CD14-positive monocyte (primary cell): ENCODE data around the gene LIPE. TPM values are rescaled to one million over a fixed set of nuclear protein-coding genes. Genes with fewer than 3 reads are reported as not detected.
"Not testable (repeated sequence)": the region's sequence is repeated elsewhere in the genome, so short reads cannot be mapped to it uniquely, and the experiment has no call there.

ENCODE experiments used
- DNase-seq, 3 donors: peaks; one replicate each; pipeline ENCODE4 v3.0.0-alpha.2; 2011 to 2022
- H2AFZ ChIP-seq: 2 replicates; pipeline ENCODE4 v1.6.0; 2012; ENCODE audit warnings: mild to moderate bottlenecking, low read depth, low read length, inconsistent platforms; ENCODE audit not compliant: insufficient read depth, poor library complexity, severe bottlenecking
- H3K27ac ChIP-seq, 2 donors: 1 replicate in 1 of 2; 2 replicates in 1 of 2; pipeline ENCODE4 v1.5.1; 2012 to 2013; ENCODE audit warnings: low read length in 2 of 2, control low read depth in 1 of 2, inconsistent platforms in 1 of 2, low read depth in 1 of 2, mild to moderate bottlenecking in 1 of 2
- H3K27me3 ChIP-seq, 2 donors: one replicate each; pipeline versions ENCODE4 v1.6.0 to v1.6.1; 2011 to 2013; ENCODE audit warnings: low read length in 2 of 2; ENCODE audit not compliant: control insufficient read depth in 2 of 2, insufficient read depth in 2 of 2
- H3K36me3 ChIP-seq, 2 donors: replicated peaks in 1 of 2; 1 replicate in 1 of 2; 2 replicates in 1 of 2; pipeline versions ENCODE4 v1.5.1 to v1.6.1; 2012 to 2013; ENCODE audit warnings: low read length in 2 of 2, control low read depth in 1 of 2, inconsistent platforms in 1 of 2, mild to moderate bottlenecking in 1 of 2; ENCODE audit not compliant: insufficient read depth in 2 of 2, control insufficient read depth in 1 of 2
- H3K4me1 ChIP-seq, 2 donors: 1 replicate in 1 of 2; 2 replicates in 1 of 2; pipeline versions ENCODE4 v1.5.1 to v1.6.1; 2012 to 2013; ENCODE audit warnings: low read length in 2 of 2, control low read depth in 1 of 2, inconsistent platforms in 1 of 2, mild to moderate bottlenecking in 1 of 2, moderate library complexity in 1 of 2; ENCODE audit not compliant: insufficient read depth in 2 of 2, control insufficient read depth in 1 of 2
- H3K4me2 ChIP-seq: replicated peaks from 2 replicates; pipeline ENCODE3; 2012; ENCODE audit warnings: low read length, moderate library complexity, mild to moderate bottlenecking; ENCODE audit not compliant: poor library complexity, severe bottlenecking; ENCODE audit errors: extremely low read depth
- H3K4me3 ChIP-seq, 3 experiments: fragments of 200-600 bp in 1 of 3; sonication (generic) in 1 of 3; replicated peaks in 1 of 3; 1 replicate in 2 of 3; 2 replicates in 1 of 3; pipeline ENCODE4 v1.5.1; 2011 to 2013; ENCODE audit warnings: low read length in 3 of 3, mild to moderate bottlenecking in 3 of 3, control low read depth in 2 of 3, low read depth in 2 of 3, inconsistent platforms in 1 of 3, moderate library complexity in 1 of 3
- H3K79me2 ChIP-seq: 2 replicates; pipeline ENCODE4 v1.6.0; 2012; ENCODE audit warnings: mild to moderate bottlenecking, control low read depth, inconsistent platforms, low read length, moderate library complexity; ENCODE audit not compliant: insufficient read depth
- H3K9ac ChIP-seq: 2 replicates; pipeline ENCODE4 v1.6.0; 2017; ENCODE audit warnings: low read length, mild to moderate bottlenecking; ENCODE audit not compliant: insufficient read depth, poor library complexity, severe bottlenecking
- H3K9me3 ChIP-seq, 2 donors: replicated peaks in 1 of 2; 1 replicate in 1 of 2; 2 replicates in 1 of 2; pipeline versions ENCODE4 v1.5.1 to v1.6.1; 2012 to 2013; ENCODE audit warnings: low read length in 2 of 2, control low read depth in 1 of 2; ENCODE audit not compliant: control insufficient read depth in 1 of 2, insufficient read depth in 1 of 2
- H4K20me1 ChIP-seq: 2 replicates; pipeline ENCODE4 v1.6.0; 2012; ENCODE audit warnings: mild to moderate bottlenecking, low read length, control low read depth, moderate library complexity; ENCODE audit not compliant: insufficient read depth
- H3K27ac Mint-ChIP-seq, 7 donors: one replicate each; pipeline ENCODE4 v1.8.0; 2020; ENCODE audit warnings: mild to moderate bottlenecking in 7 of 7, mixed read lengths in 7 of 7, moderate library complexity in 6 of 7, inconsistent platforms in 2 of 7
- H3K27me3 Mint-ChIP-seq, 3 donors: one replicate each; pipeline ENCODE4 v1.8.0; 2021 to 2022; ENCODE audit warnings: low read depth in 3 of 3, mild to moderate bottlenecking in 3 of 3, mixed read lengths in 3 of 3, moderate library complexity in 3 of 3, inconsistent platforms in 1 of 3
- H3K36me3 Mint-ChIP-seq, 2 donors: one replicate each; pipeline ENCODE4 v1.8.0; 2020; ENCODE audit warnings: mixed read lengths in 2 of 2, inconsistent platforms in 1 of 2, mild to moderate bottlenecking in 1 of 2
- H3K4me1 Mint-ChIP-seq: one replicate; pipeline ENCODE4 v1.8.0; 2020; ENCODE audit warnings: mild to moderate bottlenecking, mixed read lengths
- H3K4me3 Mint-ChIP-seq, 2 donors: one replicate each; pipeline ENCODE4 v1.8.0; 2020; ENCODE audit warnings: mild to moderate bottlenecking in 2 of 2, mixed read lengths in 2 of 2, moderate library complexity in 1 of 2
- H3K9me3 Mint-ChIP-seq, 7 donors: one replicate each; pipeline ENCODE4 v1.8.0; 2020 to 2022; ENCODE audit warnings: mixed read lengths in 7 of 7, mild to moderate bottlenecking in 6 of 7, moderate library complexity in 6 of 7, inconsistent platforms in 2 of 7
- WGBS: methylation state at CpG from one replicate; pipeline ENCODE4 v1.1.5; 2013; ENCODE audit warnings: missing lambda C conversion rate; ENCODE audit not compliant: insufficient coverage; 5-methylcytosine and 5-hydroxymethylcytosine counted together
- intact Hi-C, 2 donors: fragments of 100-400 bp; cut with micrococcal nuclease; formaldehyde crosslinking; loops; one replicate each; pipeline versions ENCODE4 v1.15.0 to v1.15.1; 2023
- polyA plus RNA-seq, 3 donors: library from polyadenylated mRNA; depleted of rRNA in 1 of 3; unstranded in 2 of 3; stranded (reverse) in 1 of 3; fragments of 300-500 nt in 2 of 3; fragments of >200 nt in 1 of 3; fragmentation: Illumina TruSeq in 2 of 3; gene quantifications; 1 replicate in 2 of 3; 2 replicates in 1 of 3; pipeline ENCODE4 v1.2.3, GENCODE V29; 2012 to 2021
- TF ChIP-seq, protein P1 (sequence below): fragments of 200-600 bp; IDR thresholded peaks from one replicate; pipeline ENCODE4 v1.8.0; 2022; ENCODE audit warnings: antibody characterized with exemption, mild to moderate bottlenecking

Gene LIPE
- polyA plus RNA-seq, 3 donors = 0.31 TPM; not detected in 2

DNA sequence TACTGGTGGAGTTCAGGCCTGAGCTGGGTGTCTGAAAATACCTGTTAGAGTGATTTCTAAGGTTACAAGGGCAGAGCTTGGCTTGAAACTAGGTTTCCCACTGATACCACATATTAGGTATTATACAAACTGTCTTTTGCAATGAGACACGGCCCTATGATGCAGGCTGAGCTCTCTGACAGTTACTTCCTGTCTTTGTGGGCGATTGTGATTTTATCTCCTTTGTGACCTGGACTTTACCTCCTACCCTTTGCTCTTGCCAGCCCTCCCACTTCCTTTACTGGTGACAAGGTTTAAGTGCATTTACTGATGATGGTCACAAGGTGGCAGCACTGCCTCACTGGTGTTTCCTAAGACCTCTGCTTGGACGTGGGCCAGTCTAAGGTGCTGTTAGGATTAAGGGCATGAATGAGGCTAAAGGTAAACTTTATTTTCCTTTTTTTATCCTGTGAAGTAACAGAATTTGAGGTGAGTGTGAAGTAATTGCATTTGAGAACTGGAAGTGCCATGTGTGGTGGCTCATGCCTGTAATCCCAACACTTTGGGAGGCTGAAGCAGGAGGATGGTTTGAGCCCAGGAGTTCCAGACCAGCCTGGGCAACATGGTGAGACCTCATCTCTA, 23.2 kb upstream of the LIPE start:
- Histone ChIP-seq H3K4me1 (peaks cover 14 to 26% of the 10 kb centered on the region in 2 donors), H3K9ac (no peak overlapping the region), H3K4me3 (no peak overlapping the region), H3K27ac (no peak overlapping the region), H3K9me3 (no peaks in the 10 kb centered on the region), H3K36me3 (no peaks in the 10 kb centered on the region), H3K79me2 (no peaks in the 10 kb centered on the region), H2AFZ (no peak overlapping the region), H3K4me2 (no peak overlapping the region), H3K27me3 (no peaks in the 10 kb centered on the region), H4K20me1 (no peaks in the 10 kb centered on the region)
- WGBS = 0% methylated on average over 1 of the region's 3 CpGs
- DNase-seq = peak; percentile 69 to 83 (median 83)
- Mint-ChIP-seq H3K27ac (no peak overlapping the region), H3K4me1 (peaks cover 29% of the 10 kb centered on the region), H3K9me3 (no peaks in the 10 kb centered on the region), H3K27me3 (peaks cover 1 to 19% (median 4%) of the 10 kb centered on the region in 3 donors), H3K36me3 (no peaks in the 10 kb centered on the region), H3K4me3 (no peak overlapping the region)
- TF ChIP-seq, protein P1, sequence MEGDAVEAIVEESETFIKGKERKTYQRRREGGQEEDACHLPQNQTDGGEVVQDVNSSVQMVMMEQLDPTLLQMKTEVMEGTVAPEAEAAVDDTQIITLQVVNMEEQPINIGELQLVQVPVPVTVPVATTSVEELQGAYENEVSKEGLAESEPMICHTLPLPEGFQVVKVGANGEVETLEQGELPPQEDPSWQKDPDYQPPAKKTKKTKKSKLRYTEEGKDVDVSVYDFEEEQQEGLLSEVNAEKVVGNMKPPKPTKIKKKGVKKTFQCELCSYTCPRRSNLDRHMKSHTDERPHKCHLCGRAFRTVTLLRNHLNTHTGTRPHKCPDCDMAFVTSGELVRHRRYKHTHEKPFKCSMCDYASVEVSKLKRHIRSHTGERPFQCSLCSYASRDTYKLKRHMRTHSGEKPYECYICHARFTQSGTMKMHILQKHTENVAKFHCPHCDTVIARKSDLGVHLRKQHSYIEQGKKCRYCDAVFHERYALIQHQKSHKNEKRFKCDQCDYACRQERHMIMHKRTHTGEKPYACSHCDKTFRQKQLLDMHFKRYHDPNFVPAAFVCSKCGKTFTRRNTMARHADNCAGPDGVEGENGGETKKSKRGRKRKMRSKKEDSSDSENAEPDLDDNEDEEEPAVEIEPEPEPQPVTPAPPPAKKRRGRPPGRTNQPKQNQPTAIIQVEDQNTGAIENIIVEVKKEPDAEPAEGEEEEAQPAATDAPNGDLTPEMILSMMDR = peak; percentile 88
- intact Hi-C loops = loop anchor here (1.0 to 5.0 kb wide), 4 partner anchors 78 to 144 kb away; partner anchors contain the start of genes CEACAM8 (in 2 of the 2) and CEACAM1 (in 1 of the 2)

DNA sequence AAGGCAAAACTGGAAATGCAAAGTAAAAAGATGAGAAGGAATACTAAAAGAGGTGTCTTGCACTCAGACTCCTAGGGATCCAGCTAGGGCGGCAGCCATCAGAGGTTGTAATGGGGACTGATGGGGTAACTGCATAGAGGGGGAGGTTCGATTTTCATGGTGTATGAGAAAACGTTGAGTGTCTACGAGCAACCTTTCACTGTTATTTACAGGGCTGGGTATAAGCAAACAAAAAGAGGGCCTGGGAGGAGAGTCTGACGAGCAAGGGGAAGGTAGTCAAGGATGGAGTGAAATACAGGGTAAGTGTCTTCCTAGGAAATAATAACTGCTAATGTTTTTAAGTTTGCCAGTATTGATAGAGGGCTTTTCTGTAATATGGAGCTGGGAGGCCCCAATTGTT, 21.1 kb upstream of the LIPE start:
- H4K20me1 ChIP-seq, H3K9ac ChIP-seq, H3K9me3 ChIP-seq, H3K9me3 Mint-ChIP-seq, H3K27me3 ChIP-seq, H3K4me3 Mint-ChIP-seq, intact Hi-C loops, H3K4me3 ChIP-seq, H2AFZ ChIP-seq, H3K4me2 ChIP-seq, H3K79me2 ChIP-seq, H3K27ac Mint-ChIP-seq, H3K27ac ChIP-seq, H3K36me3 ChIP-seq, H3K36me3 Mint-ChIP-seq, DNase-seq: not testable (repeated sequence)
- peaks cover 18% of the 10 kb centered on the region for H3K4me1 Mint-ChIP-seq
- peaks cover 13 to 14% of the 10 kb centered on the region in 2 donors for H3K4me1 ChIP-seq
- peaks cover 1 to 15% (median 4%) of the 10 kb centered on the region in 3 donors for H3K27me3 Mint-ChIP-seq
- WGBS = 91% methylated on average over 5 of the region's 5 CpGs
